WI38 (cell line): ENCODE data around the gene CHRM4.

Experiments
- H3K4me3 ChIP-seq: 2 replicates; pipeline ENCODE4 v1.5.1; 2011; ENCODE audit warnings: low read depth, mild to moderate bottlenecking, control low read depth, low read length
- CTCF ChIP-seq: IDR thresholded peaks from 2 replicates; pipeline ENCODE4 v1.5.1; 2012; ENCODE audit warnings: low read depth, mild to moderate bottlenecking, control low read depth, low read length

Gene CHRM4

GRCh38 chr11:46414879-46415278 lies 23.3 kb upstream of the CHRM4 start:
- no peak for TF ChIP-seq CTCF
- H3K4me3 ChIP-seq: no peak overlapping the region

- TF ChIP-seq CTCF: no peak
- H3K4me3 ChIP-seq: no peak overlapping the region
These were observed 22.9 kb upstream of the CHRM4 start for GRCh38 chr11:46414466-46414796.

GRCh38 chr11:46413760-46414465 lies 22.3 kb upstream of the CHRM4 start:
- no peak for TF ChIP-seq CTCF
- no peak overlapping the region for H3K4me3 ChIP-seq

GRCh38 chr11:46410021-46410420 lies 18.4 kb upstream of the CHRM4 start:
- peak; percentile 6; the same call in 1 of the 2 replicates for TF ChIP-seq CTCF
- H3K4me3 ChIP-seq: no peak overlapping the region

- no peak overlapping the region for H3K4me3 ChIP-seq
- TF ChIP-seq CTCF: no peak
These were observed 16.9 kb upstream of the CHRM4 start for GRCh38 chr11:46408407-46408986.

GRCh38 chr11:46407635-46408034 lies 16.1 kb upstream of the CHRM4 start:
- H3K4me3 ChIP-seq: no peak overlapping the region
- no peak for TF ChIP-seq CTCF

- H3K4me3 ChIP-seq: no peak overlapping the region
- TF ChIP-seq CTCF: no peak
These were observed 13.0 kb upstream of the CHRM4 start for GRCh38 chr11:46404476-46405017.
